ENCODE data around the gene GSTT4. TPM values are rescaled to one million over a fixed set of nuclear protein-coding genes. Genes with fewer than 3 reads are reported as not detected.

Gene GSTT4
- total RNA-seq, 1 experiment from 2014 or later: not detected

GRCh38 chr22:24011735-24012068 is 6.4 kb upstream of the GSTT4 start:
- peak overlapping the region in 2 of 3 experiments; percentile 68 to 76; a peak in 3 of 7 replicates for H3K27ac Mint-ChIP-seq
- Histone ChIP-seq H3K14ac (ENCODE audit: insufficient read depth, low read length) (no peak overlapping the region), H4K5ac (ENCODE audit: insufficient read length, low read depth, low read length) (no peak overlapping the region), H2BK120ac (ENCODE audit: low read depth, low read length, poor library complexity, severe bottlenecking) (no peak overlapping the region), H2BK15ac (ENCODE audit: low read depth, low read length) (no peak overlapping the region), H3K27ac (ENCODE audit: insufficient read length, low read depth, low read length) (no peak overlapping the region), H3K23me2 (ENCODE audit: insufficient read length, low read depth, low read length, poor library complexity, severe bottlenecking) (peaks cover 5% of the 10 kb centered on the region), H3K56ac (ENCODE audit: insufficient read length, low read depth, low read length) (no peak overlapping the region), H3K9ac (ENCODE audit: extremely low read depth, insufficient read length, low read length) (peak overlapping the region; percentile 21), H2AFZ (ENCODE audit: low read length) (no peak overlapping the region), H4K20me1 (ENCODE audit: control insufficient read depth, insufficient read depth, insufficient read length) (no peaks in the 10 kb centered on the region), H3K4ac (ENCODE audit: low read depth, low read length) (no peak overlapping the region), H2BK5ac (ENCODE audit: insufficient read length, low read length) (no peak overlapping the region), H2BK20ac (ENCODE audit: low read depth, low read length, poor library complexity, severe bottlenecking) (no peak overlapping the region), H3K79me2 (ENCODE audit: insufficient read depth, low read length) (peaks cover 5% of the 10 kb centered on the region; the same call in 1 of the 2 replicates), H2BK12ac (ENCODE audit: insufficient read length, low read depth, low read length) (no peak overlapping the region), H3K18ac (ENCODE audit: insufficient read length, low read depth, low read length) (no peak overlapping the region), H2AK5ac (ENCODE audit: insufficient read length, low read length) (no peak overlapping the region), H4K8ac (replicated peaks; ENCODE audit: insufficient read length, low read depth, low read length) (no peak overlapping the region), H4K91ac (ENCODE audit: insufficient read length, low read depth, low read length) (no peak overlapping the region), H3K27me3 (ENCODE audit: insufficient read depth, low read length) (no peaks in the 10 kb centered on the region; the same call in 1 of the 2 replicates), H3K9me3 (ENCODE audit: control insufficient read depth, low read depth, low read length) (no peaks in the 10 kb centered on the region), H3T11ph (ENCODE audit: low read length) (no peak overlapping the region), H3K79me1 (ENCODE audit: insufficient read depth, low read depth, low read length, poor library complexity, severe bottlenecking) (no peaks in the 10 kb centered on the region), H3K4me2 (ENCODE audit: insufficient read depth, insufficient read length, low read length) (peak overlapping the region; percentile 76), H3K23ac (ENCODE audit: insufficient read length, low read depth, low read length) (no peak overlapping the region), H3K4me1 (ENCODE audit: insufficient read depth, low read length) (no peaks in the 10 kb centered on the region; the same call in 1 of the 2 replicates)
- peak overlapping the region; percentile 85 to 91 for H3K4me3 Mint-ChIP-seq
- no CpG with 5 or more reads among the region's 10 CpGs for WGBS (ENCODE audit: extremely low coverage, insufficient read length, low lambda C conversion rate)
- peaks cover 0 to 8% (median 2%) of the 10 kb centered on the region in 3 experiments; a peak in 6 of 7 replicates for H3K36me3 Mint-ChIP-seq (ENCODE audit: insufficient read depth in 1 of 3, low read depth in 3 of 3)
- no peak for DNase-seq
- H3K27me3 Mint-ChIP-seq (ENCODE audit: low read depth): peaks cover 3% of the 10 kb centered on the region
- peaks cover 2 to 4% of the 10 kb centered on the region in 2 experiments; a peak in 3 of 5 replicates for H3K9me3 Mint-ChIP-seq
- no peak for TF ChIP-seq CTCF (conservative IDR thresholded peaks at IDR 0.05)
- peaks cover 10 to 13% of the 10 kb centered on the region in 2 experiments for H3K4me1 Mint-ChIP-seq
